GM20431 (cell line): ENCODE results near the gene PLXNB2.

Experiments used
- in situ Hi-C: fragments of 300-500 bp; cut with MseI, MboI; formaldehyde crosslinking; loops from one replicate; pipeline ENCODE4 v1.15.0; 2020; ENCODE audit warnings: low sequenced_read_pairs; ENCODE audit not compliant: unreplicated experiment

Gene PLXNB2

GRCh38 chr22:50245214-50246072 lies 62.0 kb downstream of the PLXNB2 start:
- in situ Hi-C loops, result no loop called here

DNA sequence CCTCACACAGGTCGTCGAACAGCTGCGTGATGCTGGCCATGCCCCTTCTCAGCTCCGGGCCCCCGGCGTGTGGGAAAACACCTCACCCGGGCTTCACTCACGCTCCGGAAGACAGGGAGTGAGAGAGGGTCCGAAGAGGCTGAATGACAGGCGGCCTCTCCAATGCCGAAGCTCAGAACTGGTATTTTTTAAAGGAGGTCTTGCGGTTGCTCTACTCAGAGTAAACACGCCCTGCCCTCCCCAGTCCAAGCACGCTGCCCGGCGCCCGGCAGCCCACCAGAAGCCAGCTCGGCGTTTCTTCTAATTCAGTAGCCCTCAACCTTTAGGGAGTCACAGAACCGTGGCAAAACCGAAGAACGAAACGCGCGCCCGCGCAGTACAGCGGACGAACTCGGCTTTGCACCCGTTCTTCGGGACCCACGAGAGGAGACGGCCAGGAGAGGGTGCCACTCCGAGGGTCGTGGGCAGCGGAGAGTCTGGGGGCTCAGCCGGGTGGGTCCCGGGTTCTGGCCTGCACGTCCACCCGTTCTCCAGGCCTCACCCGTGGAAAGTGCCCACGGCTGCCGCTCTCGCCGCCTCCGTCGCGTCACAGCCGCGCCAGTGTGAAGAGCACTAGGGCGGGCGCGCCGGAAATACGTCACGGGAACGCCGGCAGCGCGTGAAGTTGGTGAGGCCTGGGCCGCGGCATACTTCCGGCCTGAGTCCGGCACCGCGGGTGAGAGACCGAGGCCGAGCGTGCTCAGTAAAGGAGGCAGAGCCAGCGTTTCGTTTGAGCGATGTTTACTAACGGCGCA lies 62.8 kb downstream of the PLXNB2 start, which contains the start of gene TUBGCP6:
TUBGCP6 (minus strand) TSS at position 604 of the 794 bp plus-strand sequence; CDS start at position 40, 564 bp downstream.
- in situ Hi-C loops, result no loop called here

GRCh38 chr22:50243685-50244419 lies 63.6 kb downstream of the PLXNB2 start:
- in situ Hi-C loops, result no loop called here

DNA sequence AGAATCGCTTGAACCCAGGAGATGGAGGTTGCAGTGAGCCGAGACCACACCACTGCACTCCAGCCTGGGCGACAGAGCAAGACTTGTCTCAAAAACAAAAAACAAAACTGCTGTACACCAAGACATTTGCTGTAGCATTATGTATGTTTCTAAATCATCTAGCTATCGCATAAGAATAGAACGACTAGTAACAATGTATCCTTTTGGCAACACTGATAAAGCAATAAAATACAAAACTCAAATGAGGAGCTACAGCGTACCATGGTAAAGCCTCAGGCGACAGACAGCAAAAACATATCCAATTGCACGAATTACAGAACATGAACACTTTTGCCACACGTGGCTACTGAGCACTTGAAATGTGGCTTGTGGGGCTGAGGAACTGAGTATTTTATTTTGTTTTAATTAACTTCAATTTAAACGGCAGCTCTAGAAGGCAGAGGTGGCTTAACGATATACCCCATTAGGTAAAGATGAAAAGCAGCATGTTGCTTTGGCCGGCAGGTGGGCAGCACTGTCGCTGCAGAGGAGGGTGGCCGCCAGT lies 65.0 kb downstream of the PLXNB2 start:
- in situ Hi-C loops, result no loop called here

DNA sequence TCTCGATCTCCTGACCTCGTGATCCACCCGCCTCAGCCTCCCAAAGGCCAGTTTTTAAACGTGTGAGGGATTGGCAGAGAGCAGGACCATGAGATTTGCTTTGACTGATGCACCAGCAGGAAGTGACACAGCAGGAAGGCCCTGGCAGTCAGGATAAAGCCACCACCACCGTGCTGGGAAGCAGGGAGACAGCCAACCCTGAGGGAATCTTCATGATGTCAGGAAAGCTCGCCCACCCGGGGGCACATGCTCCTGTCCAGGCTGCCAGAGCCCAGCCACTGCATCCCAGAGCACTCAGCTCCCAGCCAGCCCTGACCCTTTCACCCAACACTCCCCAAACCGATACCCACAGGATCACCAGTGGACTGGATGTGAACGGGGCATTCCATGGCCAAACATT lies 68.7 kb downstream of the PLXNB2 start:
- in situ Hi-C loops, result no loop called here

- in situ Hi-C loops, result no loop called here
These were observed 70.6 kb downstream of the PLXNB2 start for GRCh38 chr22:50236731-50237409.

- in situ Hi-C loops, result no loop called here
These were observed 74.2 kb downstream of the PLXNB2 start for GRCh38 chr22:50233223-50233622.

- in situ Hi-C loops, result no loop called here
These were observed 74.8 kb downstream of the PLXNB2 start for GRCh38 chr22:50232481-50233151.

GRCh38 chr22:50229370-50229769 lies 78.1 kb downstream of the PLXNB2 start:
- in situ Hi-C loops, result no loop called here

- in situ Hi-C loops, result no loop called here
These were observed 79.1 kb downstream of the PLXNB2 start for GRCh38 chr22:50228366-50228765.

DNA sequence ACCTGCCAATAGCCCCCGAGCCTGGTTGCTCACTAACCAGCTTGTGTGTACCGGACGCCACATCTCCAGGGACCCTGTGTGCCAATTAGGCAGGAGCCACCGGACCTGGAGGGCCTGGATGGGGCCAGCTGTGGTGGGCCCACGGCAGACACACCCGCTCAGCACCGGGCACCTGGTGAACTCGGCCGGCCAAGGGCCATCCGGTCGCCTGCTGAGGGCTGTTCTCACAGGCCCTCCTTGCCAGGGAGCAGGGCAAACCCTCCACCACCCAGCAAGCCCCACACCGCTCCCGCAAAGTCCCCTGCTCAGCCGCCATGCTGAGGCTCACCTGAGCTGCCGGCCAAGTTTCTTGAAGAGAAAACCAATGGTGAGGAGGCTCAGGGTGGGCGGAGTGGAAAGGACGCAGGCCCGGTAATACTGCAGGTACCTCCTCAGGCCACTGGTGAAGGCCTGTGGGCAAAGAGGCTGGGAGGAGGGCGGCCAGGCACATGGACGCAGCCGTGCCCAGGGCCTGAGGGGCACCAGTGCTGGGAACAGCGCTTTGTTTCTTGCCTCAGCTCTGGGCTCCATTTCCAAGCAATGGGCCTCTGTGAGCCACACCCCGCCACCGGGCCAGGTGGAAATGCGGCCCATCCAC lies 79.7 kb downstream of the PLXNB2 start:
- in situ Hi-C loops, result no loop called here

DNA sequence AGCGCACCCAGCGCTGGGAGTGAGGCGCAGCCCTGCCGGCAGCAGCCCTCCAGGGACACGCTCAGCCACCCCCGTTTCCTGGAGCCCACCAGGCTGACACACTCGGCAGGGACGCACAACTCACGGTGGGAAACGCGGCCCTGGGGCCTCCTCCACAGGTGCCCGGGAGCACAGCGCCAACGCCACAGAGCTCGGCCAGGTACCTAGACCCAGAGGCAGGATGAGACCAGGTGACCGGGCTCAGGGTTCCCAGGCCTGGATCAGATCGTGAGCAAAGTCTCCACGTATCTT lies 80.6 kb downstream of the PLXNB2 start:
- in situ Hi-C loops, result no loop called here

- in situ Hi-C loops, result no loop called here
These were observed 81.2 kb downstream of the PLXNB2 start for GRCh38 chr22:50226063-50226874.

DNA sequence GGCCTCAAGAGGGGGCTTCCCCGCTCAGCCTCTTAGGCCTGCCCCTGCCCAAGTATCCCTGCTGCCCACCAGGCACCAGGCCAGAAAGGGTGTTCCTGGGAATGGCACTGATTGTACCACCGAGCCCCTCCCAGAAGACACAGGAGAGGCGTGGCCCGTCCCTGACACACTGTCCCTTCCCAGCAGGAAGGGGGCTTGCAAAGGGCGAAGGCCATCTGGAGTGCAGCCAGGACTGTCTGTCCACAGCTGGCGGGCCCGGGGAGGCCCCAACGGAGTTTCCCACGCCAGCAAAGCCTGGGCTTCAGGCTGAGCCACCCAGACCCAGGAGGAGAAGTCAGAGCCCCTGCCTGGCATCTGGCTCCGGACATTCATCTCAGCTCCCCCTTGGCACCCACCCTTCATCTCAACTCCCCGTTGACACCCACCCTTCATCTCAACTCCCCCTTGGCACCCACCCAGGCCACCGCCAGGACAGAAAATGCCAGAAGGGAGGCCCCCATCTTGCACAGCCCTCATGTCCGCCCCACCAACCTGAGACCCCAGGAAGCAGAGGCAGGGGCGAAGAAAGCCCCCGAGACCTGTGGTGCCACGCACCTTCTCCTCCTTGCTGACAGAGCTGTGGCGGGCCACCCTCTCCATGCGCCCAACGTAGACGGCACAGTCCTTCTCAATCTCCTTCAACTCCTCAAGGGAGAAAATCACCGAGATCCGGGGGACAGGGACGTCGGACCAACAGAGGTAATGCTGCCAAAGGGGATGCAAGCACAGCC lies 82.1 kb downstream of the PLXNB2 start:
- in situ Hi-C loops, result no loop called here
